Stimulated activated CD8-positive, alpha-beta memory T cell treated with anti-CD3 and anti-CD28 coated beads, Interleukin-7, amount 100 ng/mL, for 1 hour (primary cell): ENCODE data around the gene CELA3A.
A peak's percentile ranks its signal among the peaks of the same experiment; 100 is the strongest.

Source experiments
- DNase-seq, 2 donors: peaks; one replicate each; pipeline ENCODE4 v3.0.0-alpha.2; 2020; ENCODE audit warnings: low read depth in 2 of 2

CELA3A gene

DNA sequence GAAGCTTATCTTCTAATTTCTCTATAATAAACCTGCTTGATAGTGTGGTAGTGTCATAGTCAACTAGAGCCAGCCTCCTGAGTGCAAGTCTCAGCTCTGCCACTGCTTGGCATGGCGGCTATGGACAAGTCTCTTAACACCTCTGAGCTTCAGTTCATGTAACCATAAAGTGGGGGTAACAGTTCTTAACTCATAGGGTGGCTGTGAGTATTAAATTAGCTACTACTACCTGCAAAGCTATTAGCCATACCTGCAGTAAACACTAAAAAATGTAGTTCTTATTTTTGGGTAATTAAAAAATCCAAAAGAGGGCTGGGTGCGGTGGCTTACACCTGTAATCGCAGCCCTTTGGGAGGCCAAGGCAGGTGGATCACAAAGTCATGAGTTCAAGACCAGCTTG, 48.9 kb downstream of the CELA3A start:
- no peak for DNase-seq

DNA sequence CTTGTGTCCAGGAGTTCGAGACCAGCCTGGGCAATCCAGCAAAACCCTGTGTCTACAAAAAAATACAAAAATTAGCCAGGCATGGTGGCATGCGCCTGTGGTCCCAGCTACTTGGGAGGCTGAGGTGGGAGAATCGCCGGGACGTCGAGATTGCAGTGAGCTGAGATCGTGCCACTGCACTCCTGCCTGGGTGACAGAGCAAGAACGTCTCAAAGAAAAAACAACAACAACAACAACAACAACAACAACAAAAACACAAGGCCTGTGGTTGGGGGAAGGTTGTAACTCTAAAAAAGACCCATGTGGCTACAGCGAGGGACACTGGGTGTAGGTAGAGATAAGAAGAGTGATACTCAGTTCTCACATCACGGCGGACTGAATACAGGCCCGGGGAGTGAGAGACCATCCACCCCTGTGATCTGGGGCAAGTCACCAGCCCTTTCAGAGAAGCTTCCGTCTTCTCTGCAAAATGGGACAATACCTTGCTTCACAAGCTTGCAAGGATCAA, 50.2 kb downstream of the CELA3A start:
- DNase-seq, result no peak

DNA sequence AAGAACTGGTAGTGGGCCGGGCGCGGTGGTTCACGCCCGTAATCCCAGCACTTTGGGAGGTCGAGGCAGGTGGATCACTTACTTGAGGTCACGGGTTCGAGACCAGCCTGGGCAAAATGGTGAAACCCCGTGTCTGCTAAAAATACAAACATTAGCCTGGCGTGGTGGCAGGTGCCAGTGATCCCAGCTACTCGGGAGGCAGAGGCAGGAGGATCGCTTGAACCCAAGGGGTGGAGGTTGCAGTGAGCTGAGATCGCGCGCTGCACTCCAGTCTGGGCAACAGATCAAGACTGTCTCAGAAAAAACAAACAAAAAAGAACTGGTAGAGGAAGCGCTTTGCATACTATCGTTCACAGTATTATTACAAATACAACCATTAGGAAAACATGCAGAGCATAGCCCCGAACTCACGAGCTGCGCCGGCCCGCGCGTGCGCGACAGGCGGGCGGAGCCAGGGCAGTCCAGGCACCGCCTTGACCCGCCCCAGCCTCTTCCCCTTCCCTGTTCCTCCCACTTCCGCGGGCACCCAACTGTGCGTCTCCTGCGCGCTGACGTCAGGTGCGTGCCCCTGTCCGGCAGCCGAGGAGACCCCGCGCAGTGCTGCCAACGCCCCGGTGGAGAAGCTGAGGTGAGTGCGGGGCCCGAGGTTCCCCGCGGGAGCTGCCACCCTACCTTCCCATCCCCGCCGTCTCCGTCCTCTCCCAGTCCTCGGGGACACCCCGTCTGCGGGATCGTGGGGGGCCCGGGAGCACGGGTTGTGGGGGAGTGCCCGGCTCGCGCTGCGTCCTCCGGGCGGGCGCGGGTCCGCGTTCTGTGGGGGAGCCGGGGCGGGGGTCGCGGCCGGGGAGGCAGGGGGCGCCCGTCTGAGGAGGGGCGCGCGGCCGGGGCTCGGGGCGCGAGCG, 50.9 kb downstream of the CELA3A start, which contains the start of gene CDC42:
CDC42 (plus strand) TSS at position 595 of the 902 bp plus-strand sequence. CDS start 25,770 bp downstream, outside the sequence.
- peak; percentile 92 to 94 for DNase-seq

DNA sequence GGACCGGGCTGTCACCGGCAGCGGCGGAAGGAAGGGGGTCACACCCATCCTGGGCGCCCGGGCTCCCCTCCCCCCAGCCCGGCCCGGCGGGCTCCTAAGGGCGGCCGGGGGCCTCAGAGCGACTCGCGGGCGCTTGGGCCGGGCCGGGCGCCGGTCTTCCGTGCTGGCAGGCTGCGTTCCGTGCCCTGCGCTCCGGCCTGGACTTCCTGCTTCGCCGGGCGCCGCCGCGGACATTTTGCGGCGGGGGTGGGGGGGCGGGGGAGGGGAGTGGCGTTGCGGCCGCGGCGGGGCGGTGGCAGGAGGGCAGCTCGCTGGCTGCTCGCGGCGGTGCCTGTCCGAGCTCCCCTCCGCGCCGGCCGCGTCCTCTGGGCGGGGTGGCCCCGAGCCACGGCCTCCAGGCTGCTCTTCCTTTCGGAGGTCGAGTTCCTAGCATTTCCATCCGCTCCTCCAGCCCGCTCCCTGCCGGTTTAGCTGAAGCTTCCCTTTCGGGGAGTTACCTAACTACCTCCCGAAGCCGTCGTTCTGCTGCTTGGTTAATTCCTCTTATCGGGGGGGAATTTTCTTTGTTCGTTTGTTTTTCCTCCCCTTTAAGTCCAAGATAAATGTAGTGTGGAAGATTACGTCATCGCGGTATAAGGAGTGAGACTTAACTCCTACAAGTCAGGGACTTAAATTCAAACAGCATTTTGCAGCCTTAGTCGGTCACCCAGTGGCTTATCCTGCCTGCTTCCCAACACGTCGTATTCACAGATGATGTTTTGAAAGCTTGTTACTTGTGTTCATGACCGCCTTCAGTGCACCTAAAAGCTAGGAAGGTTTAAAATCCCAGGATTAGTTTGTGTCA, 51.8 kb downstream of the CELA3A start:
- DNase-seq, result peak; percentile 14 to 24

DNA sequence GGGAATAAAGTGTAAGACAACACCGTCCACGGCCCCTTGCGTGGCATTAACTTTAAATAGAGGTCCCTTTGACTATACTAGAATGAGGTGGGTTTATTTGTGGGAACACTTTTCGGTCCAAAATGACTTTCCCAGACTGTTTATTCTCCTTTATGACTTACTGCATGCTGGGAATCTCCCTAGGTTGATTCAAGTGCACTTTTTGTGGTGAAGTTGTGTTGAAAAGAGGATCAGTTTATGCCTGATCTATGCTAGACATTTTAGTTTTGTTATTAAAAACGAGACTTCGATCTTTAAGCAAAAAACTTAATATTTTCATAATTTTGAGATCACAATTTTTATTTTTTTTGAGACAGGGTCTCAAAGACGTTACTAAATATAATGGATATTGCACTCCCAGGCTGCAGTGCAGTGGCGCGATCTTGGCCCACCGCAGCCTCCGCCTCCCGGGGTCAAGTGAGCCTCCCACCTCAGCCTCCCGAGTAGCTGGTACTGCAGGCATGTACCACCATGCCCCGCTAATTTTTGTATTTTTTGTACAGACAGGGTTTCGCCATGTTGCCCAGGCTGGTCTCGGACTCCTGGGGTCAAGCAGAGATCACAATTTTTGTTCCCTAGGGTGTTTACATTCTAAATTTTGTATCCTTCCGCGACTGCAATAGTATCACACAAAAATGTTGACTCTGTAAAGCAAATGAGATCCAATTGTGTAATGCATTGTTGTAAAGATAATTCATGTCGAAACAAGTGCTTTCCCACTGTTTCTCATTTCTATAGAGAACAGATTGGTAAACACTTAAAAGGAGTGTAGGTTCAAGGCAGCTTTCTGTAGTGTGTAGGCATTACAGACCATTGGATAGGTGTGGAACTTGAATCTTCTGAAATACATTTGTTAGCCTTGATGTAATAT, 52.7 kb downstream of the CELA3A start:
- DNase-seq, result no peak

DNA sequence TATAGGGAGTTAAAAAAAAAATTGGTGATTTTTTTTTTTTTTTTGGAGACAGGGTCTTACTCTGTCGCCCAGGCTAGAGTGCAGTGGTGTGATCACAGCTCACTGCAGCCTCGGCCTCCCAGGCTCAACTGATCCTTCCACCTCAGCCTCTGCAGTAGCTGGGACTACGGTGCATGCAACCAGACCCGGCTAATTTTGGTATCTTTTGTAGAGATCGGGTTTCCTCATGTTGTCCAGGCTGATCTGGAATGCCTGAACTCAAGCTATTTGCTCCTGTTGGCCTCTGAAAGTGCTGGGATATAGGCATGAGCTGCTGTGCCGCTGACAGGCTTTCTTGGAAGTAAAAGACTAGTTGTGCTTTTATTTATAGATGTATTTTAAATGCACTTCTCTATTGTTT, 54.0 kb downstream of the CELA3A start:
- no peak for DNase-seq

DNA sequence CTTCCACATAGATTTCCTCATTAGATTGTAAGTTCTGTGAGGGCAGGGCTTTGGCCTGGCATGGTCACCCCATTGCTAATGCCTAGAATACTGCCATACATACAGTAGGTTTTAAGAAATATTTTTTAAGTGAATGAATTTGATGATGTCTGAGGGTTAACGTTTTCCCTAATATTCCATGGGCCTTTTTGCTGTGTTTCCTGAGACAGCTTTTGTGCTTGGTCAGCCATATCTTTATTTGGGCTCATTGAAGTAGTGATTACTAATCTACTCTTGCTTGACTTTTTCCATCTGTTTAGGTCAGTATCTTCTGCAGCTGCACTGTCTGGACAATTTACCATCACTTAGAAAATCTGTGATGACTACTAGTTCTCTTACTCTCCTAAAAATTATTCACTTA, 54.6 kb downstream of the CELA3A start:
- DNase-seq, result no peak

DNA sequence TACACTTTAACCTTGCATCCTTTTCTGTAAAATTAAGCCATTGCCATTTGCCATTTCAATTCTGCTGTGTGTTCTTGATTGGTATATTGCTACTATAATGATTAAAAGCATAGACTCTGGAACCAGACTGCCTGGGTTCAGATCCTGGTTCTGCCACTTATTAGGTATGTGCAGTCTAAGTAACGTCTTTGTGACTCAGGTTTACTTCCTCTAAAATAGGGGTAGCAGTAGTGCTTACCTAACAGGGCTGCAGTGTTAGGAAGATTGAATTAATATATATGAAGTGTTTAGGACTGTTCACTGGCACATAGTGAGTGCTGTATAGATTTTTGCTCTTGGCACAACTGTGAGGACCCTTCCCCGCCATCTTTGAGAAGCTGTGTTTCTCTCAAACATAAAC, 55.5 kb downstream of the CELA3A start:
- no peak for DNase-seq

DNA sequence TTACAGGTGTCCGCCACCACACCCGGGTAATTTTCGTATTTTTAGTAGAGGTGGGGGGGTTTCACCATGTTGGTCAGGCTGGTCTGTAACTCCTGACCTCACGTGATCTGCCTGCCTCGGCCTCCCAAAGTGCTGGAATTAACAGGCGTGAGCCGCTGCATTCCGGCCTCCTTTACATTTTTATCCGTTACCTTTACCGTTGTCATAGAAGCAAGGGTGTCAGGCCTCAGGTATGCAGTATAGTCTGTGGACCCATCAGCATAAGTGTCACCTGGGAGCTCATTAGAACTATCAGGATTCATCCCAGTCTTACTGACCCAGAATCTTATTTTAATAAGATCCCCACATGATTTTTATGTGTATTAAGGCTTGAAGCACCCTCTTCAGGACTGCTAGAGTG, 56.4 kb downstream of the CELA3A start:
- no peak for DNase-seq
